Keratinocyte (primary cell): ENCODE data around the gene CBX3. TPM values are rescaled to one million over a fixed set of nuclear protein-coding genes. Genes with fewer than 3 reads are reported as not detected.
"Not testable (repeated sequence)": the region's sequence is repeated elsewhere in the genome, so short reads cannot be mapped to it uniquely, and the experiment has no call there.

Experiments
- DNase-seq: peaks from one replicate; pipeline ENCODE4 v3.0.0-alpha.2; 2011; ENCODE audit warnings: low read depth, missing footprints, low spot score
- FAIRE-seq: peaks from 2 replicates; lab custom pipeline; 2011; peaks lifted over from hg19 to GRCh38; lab: Jason Lieb, UNC
- H2AFZ ChIP-seq: 2 replicates; pipeline ENCODE4 v1.6.0; 2012; ENCODE audit warnings: low read length, control low read depth, inconsistent platforms; ENCODE audit not compliant: control insufficient read depth
- H3K27ac ChIP-seq: 2 replicates; pipeline ENCODE4 v1.5.1; 2011; ENCODE audit warnings: low read length; ENCODE audit not compliant: control insufficient read depth, insufficient read depth
- H3K27me3 ChIP-seq: 3 replicates; pipeline ENCODE4 v1.6.0; 2011; ENCODE audit warnings: low read length; ENCODE audit not compliant: control insufficient read depth, insufficient read depth; ENCODE audit errors: extremely low read depth
- H3K36me3 ChIP-seq, 2 experiments: 2 replicates in 1 of 2; 3 replicates in 1 of 2; pipeline ENCODE4 v1.5.1; 2011; ENCODE audit warnings: low read length in 2 of 2, mild to moderate bottlenecking in 1 of 2; ENCODE audit not compliant: control insufficient read depth in 2 of 2, insufficient read depth in 2 of 2; ENCODE audit errors: extremely low read depth in 1 of 2
- H3K4me1 ChIP-seq: 3 replicates; pipeline ENCODE4 v1.5.1; 2011; ENCODE audit warnings: low read length; ENCODE audit not compliant: control insufficient read depth, insufficient read depth; ENCODE audit errors: extremely low read depth
- H3K4me2 ChIP-seq: 3 replicates; pipeline ENCODE4 v1.6.0; 2011; ENCODE audit warnings: low read depth, low read length; ENCODE audit not compliant: control insufficient read depth, insufficient read depth; ENCODE audit errors: extremely low read depth
- H3K4me3 ChIP-seq, 3 experiments: fragments of 200-600 bp in 1 of 3; sonication (generic) in 1 of 3; 2 replicates in 2 of 3; 3 replicates in 1 of 3; pipeline ENCODE4 v1.5.1; 2011 to 2016; ENCODE audit warnings: low read length in 3 of 3, mild to moderate bottlenecking in 3 of 3, control low read depth in 2 of 3, inconsistent platforms in 1 of 3, low read depth in 1 of 3, mixed read lengths in 1 of 3, mixed run types in 1 of 3, moderate library complexity in 1 of 3; ENCODE audit not compliant: control insufficient read depth in 2 of 3, insufficient read depth in 2 of 3; ENCODE audit errors: extremely low read depth in 1 of 3
- H3K79me2 ChIP-seq: 2 replicates; pipeline ENCODE4 v1.6.0; 2012; ENCODE audit warnings: low read length; ENCODE audit not compliant: control insufficient read depth, insufficient read depth
- H3K9ac ChIP-seq: 3 replicates; pipeline ENCODE4 v1.6.0; 2011; ENCODE audit warnings: low read length; ENCODE audit not compliant: control insufficient read depth, insufficient read depth; ENCODE audit errors: extremely low read depth
- H3K9me1 ChIP-seq: 3 replicates; pipeline ENCODE4 v1.6.0; 2011; ENCODE audit warnings: low read length; ENCODE audit not compliant: control insufficient read depth, insufficient read depth; ENCODE audit errors: extremely low read depth
- H3K9me3 ChIP-seq: 2 replicates; pipeline ENCODE4 v1.5.1; 2012; ENCODE audit warnings: low read depth, low read length; ENCODE audit not compliant: control insufficient read depth
- H4K20me1 ChIP-seq: 3 replicates; pipeline ENCODE4 v1.6.0; 2011; ENCODE audit warnings: low read length; ENCODE audit not compliant: control insufficient read depth, insufficient read depth; ENCODE audit errors: extremely low read depth
- CTCF ChIP-seq, 3 experiments: IDR thresholded peaks in 1 of 3; conservative IDR thresholded peaks in 1 of 3; optimal IDR thresholded peaks in 1 of 3; 2 replicates in 2 of 3; 3 replicates in 1 of 3; pipeline versions ENCODE3 to v1.5.1; 2011; ENCODE audit warnings: low read length in 3 of 3, mild to moderate bottlenecking in 3 of 3, moderate library complexity in 2 of 3, control low read depth in 1 of 3, inconsistent platforms in 1 of 3; ENCODE audit not compliant: insufficient read depth in 2 of 3; ENCODE audit errors: extremely low read depth in 1 of 3
- EZH2 ChIP-seq: IDR thresholded peaks from one replicate; pipeline ENCODE4 v1.6.1; 2012; ENCODE audit warnings: inconsistent platforms, mild to moderate bottlenecking, low read length, moderate library complexity
- dilution Hi-C: fragments of 300-500 bp; cut with MboI; formaldehyde crosslinking; loops from one replicate; pipeline ENCODE4 v1.7.0; 2020; ENCODE audit warnings: low sequenced_read_pairs; ENCODE audit not compliant: extremely low pct_ligation_motif_present
- polyA plus RNA-seq, 5 experiments: library from polyadenylated mRNA; depleted of rRNA in 3 of 5; stranded (reverse) in 3 of 5; stranded (forward) in 1 of 5; unstranded in 1 of 5; fragments of >200 nt; gene quantifications; 1 replicate in 1 of 5; 2 replicates in 3 of 5; 3 replicates in 1 of 5; pipeline versions ENCODE4 v1.2.1 to v1.2.3, GENCODE V29; 2011 to 2012; ENCODE audit warnings: missing spikeins in 2 of 5, low read depth in 1 of 5, low replicate concordance in 1 of 5

Gene CBX3
- polyA plus RNA-seq, 1 donor (not counting 4 experiments of a cell fraction or from before 2014, with no cell fraction given): 161 TPM

DNA sequence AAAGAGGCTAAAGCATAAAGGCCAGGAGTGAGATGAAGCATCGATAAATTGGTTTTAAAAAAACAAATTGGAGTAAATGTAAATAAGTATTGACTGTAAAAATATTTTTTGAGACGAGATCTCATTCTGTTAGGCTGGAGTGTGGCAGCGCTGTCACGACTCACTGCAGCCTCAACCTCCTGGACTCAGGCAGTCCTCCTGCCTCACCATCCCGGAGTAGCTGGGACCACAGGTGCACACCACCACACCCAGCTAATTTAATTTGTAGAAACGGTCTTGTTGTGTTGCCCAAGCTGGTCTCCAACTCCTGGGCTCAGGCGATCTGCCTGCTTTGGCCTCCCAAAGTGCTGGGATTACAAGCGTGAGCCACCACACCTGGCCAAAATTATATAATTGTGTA is 18.8 kb upstream of the CBX3 start:
- Histone ChIP-seq H3K4me3 (no peak overlapping the region), H3K4me2 (no peak overlapping the region), H2AFZ (no peak overlapping the region), H3K79me2 (no peaks in the 10 kb centered on the region), H4K20me1 (peaks cover 8% of the 10 kb centered on the region), H3K27ac (no peak overlapping the region), H3K36me3 (peaks cover 2 to 5% of the 10 kb centered on the region in 2 experiments), H3K9me3 (no peaks in the 10 kb centered on the region), H3K27me3 (no peaks in the 10 kb centered on the region), H3K4me1 (no peaks in the 10 kb centered on the region), H3K9ac (no peak overlapping the region), H3K9me1 (no peaks in the 10 kb centered on the region)
- dilution Hi-C loops: no loop called here
- DNase-seq (no peak), FAIRE-seq (no peak)
- TF ChIP-seq EZH2 (no peak), CTCF (optimal IDR thresholded peaks at IDR 0.05 in 1 of 3, IDR thresholded peaks at IDR 0.05 in 1 of 3, conservative IDR thresholded peaks at IDR 0.05 in 1 of 3; ENCODE audit: extremely low read depth in 1 of 3, insufficient read depth in 2 of 3, low read length in 3 of 3) (no peak)

- dilution Hi-C loops: no loop called here
- no peak for TF ChIP-seq EZH2
- TF ChIP-seq CTCF (optimal IDR thresholded peaks at IDR 0.05 in 1 of 3, IDR thresholded peaks at IDR 0.05 in 1 of 3, conservative IDR thresholded peaks at IDR 0.05 in 1 of 3; ENCODE audit: extremely low read depth in 1 of 3, insufficient read depth in 2 of 3, low read length in 3 of 3): no peak
- FAIRE-seq: no peak
Observed at GRCh38 chr7:26183545-26184280, 17.8 kb upstream of the CBX3 start.

DNA sequence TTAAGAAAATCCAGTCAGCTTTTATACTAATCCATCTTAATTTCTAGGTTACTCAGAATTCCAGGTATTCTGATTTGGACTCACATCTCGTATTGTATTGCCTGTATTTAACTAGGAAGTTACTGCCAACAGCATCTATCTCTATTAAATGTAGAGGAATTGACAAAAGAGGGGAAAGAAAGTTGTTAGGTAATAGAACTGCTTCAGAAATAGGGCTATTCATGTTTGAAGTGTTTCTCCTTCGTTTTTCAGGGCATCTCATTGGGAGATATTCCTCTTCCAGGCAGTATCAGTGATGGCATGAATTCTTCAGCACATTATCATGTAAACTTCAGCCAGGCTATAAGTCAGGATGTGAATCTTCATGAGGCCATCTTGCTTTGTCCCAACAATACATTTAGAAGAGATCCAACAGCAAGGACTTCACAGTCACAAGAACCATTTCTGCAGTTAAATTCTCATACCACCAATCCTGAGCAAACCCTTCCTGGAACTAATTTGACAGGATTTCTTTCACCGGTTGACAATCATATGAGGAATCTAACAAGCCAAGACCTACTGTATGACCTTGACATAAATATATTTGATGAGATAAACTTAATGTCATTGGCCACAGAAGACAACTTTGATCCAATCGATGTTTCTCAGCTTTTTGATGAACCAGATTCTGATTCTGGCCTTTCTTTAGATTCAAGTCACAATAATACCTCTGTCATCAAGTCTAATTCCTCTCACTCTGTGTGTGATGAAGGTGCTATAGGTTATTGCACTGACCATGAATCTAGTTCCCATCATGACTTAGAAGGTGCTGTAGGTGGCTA is 17.1 kb upstream of the CBX3 start:
- H3K9ac ChIP-seq, H2AFZ ChIP-seq, FAIRE-seq, H3K27ac ChIP-seq, H3K27me3 ChIP-seq, dilution Hi-C loops, H3K79me2 ChIP-seq, H3K4me2 ChIP-seq, H3K9me3 ChIP-seq, H3K4me3 ChIP-seq, H3K4me1 ChIP-seq, H3K9me1 ChIP-seq, DNase-seq: not testable (repeated sequence)
- Histone ChIP-seq H4K20me1 (peaks cover 11% of the 10 kb centered on the region), H3K36me3 (peaks cover 13 to 23% of the 10 kb centered on the region in 2 experiments)

More at GRCh38 chr7:26183545-26184280, 17.8 kb upstream of the CBX3 start:
- Histone ChIP-seq H3K79me2 (no peaks in the 10 kb centered on the region), H3K4me2 (no peak overlapping the region), H3K9me1 (no peaks in the 10 kb centered on the region), H2AFZ (no peak overlapping the region), H3K4me3 (no peak overlapping the region), H3K9ac (no peak overlapping the region), H3K9me3 (no peaks in the 10 kb centered on the region), H3K27me3 (no peaks in the 10 kb centered on the region), H3K27ac (no peak overlapping the region), H3K36me3 (peaks cover 10 to 16% of the 10 kb centered on the region in 2 experiments), H4K20me1 (peaks cover 5% of the 10 kb centered on the region), H3K4me1 (no peaks in the 10 kb centered on the region)
- no peak for DNase-seq
